GM18511 (cell line): ENCODE results near the gene DLEC1.

Experiments used
- ATAC-seq: cut with Tn5 transposase; IDR thresholded peaks from one replicate; pipeline ENCODE4 v1.9.1; 2021; ENCODE audit warnings: mild to moderate bottlenecking, moderate library complexity; ENCODE audit not compliant: unreplicated experiment

Gene DLEC1

GRCh38 chr3:38002291-38002876 is 36.6 kb upstream of the DLEC1 start:
- ATAC-seq = no peak

GRCh38 chr3:38002940-38003339 is 36.1 kb upstream of the DLEC1 start:
- ATAC-seq = no peak

GRCh38 chr3:38003371-38003816 is 35.6 kb upstream of the DLEC1 start:
- no peak for ATAC-seq

- ATAC-seq = no peak
Measured at GRCh38 chr3:38003817-38004414, 35.1 kb upstream of the DLEC1 start.

- peak; percentile 73 for ATAC-seq
Measured at GRCh38 chr3:38004415-38005075, 34.5 kb upstream of the DLEC1 start.

- ATAC-seq = no peak
Measured at GRCh38 chr3:38005076-38006020, 33.7 kb upstream of the DLEC1 start.

- no peak for ATAC-seq
Measured at GRCh38 chr3:38006031-38006430, 33.0 kb upstream of the DLEC1 start.

GRCh38 chr3:38006445-38006995 is 32.5 kb upstream of the DLEC1 start:
- no peak for ATAC-seq

GRCh38 chr3:38007754-38008090 is 31.3 kb upstream of the DLEC1 start:
- ATAC-seq = no peak

GRCh38 chr3:38008191-38008701 is 30.8 kb upstream of the DLEC1 start:
- ATAC-seq = no peak

GRCh38 chr3:38008971-38009580 is 29.9 kb upstream of the DLEC1 start:
- ATAC-seq = no peak

GRCh38 chr3:38009807-38010591 is 29.0 kb upstream of the DLEC1 start:
- ATAC-seq = no peak

GRCh38 chr3:38011111-38011510 is 27.9 kb upstream of the DLEC1 start:
- no peak for ATAC-seq

GRCh38 chr3:38015485-38015884 is 23.5 kb upstream of the DLEC1 start:
- ATAC-seq = no peak

GRCh38 chr3:38015984-38016383 is 23.0 kb upstream of the DLEC1 start:
- ATAC-seq = no peak

- no peak for ATAC-seq
Measured at GRCh38 chr3:38016410-38016809, 22.6 kb upstream of the DLEC1 start.

- no peak for ATAC-seq
Measured at GRCh38 chr3:38016847-38017444, 22.1 kb upstream of the DLEC1 start.

GRCh38 chr3:38017445-38018295 is 21.3 kb upstream of the DLEC1 start:
- ATAC-seq = no peak
